ENCODE data around the gene ZBED1. TPM values are rescaled to one million over a fixed set of nuclear protein-coding genes. Genes with fewer than 3 reads are reported as not detected.

Gene ZBED1
- total and polyA plus RNA-seq, 2 donors (not counting 3 experiments of a cell fraction or from before 2014, with no cell fraction given): 24.6 to 46.5 TPM

DNA sequence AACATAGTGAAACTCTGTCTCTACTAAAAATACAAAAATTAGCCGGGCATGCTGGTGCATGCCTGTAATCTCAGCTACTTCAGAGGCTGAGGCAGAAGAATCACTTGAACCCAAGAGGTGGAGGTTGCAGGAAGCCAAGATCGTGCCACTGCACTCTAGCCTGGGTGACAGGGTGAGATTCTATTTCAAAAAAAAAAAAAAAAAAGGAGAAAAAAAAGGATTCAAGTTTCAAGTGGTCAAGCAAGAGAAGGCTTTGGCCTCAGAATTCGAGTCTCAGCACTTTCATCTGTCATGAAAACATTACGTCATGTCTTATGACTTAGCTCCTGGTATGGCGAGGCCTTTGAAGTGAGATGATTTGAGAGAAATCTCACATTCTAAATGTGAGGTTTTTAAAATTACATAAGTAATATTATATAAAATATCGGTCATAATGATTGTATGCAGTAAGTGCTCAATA lies 21.2 kb upstream of the ZBED1 start:
- POLR2A ChIA-PET: no interaction called here
- FAIRE-seq (no peak), DNase-seq (ENCODE audit: low read depth, low spot score) (no peak)
- intact Hi-C loops (cut with micrococcal nuclease): no loop called here
- H3K36me3 ChIP-seq (ENCODE audit: control insufficient read depth in 2 of 2, extremely low read depth in 1 of 2, insufficient read depth in 2 of 2, low read length in 2 of 2): no peaks in the 10 kb centered on the region
- no peaks in the 10 kb centered on the region for H3K27me3 ChIP-seq (ENCODE audit: control insufficient read depth in 2 of 2, insufficient read depth in 2 of 2, low read length in 2 of 2)
- H3K4me2 ChIP-seq (ENCODE audit: insufficient read depth, low read length): no peak overlapping the region
- H3K9me1 ChIP-seq (replicated peaks; ENCODE audit: control insufficient read depth, extremely low read depth, insufficient read depth, low read length): no peaks in the 10 kb centered on the region
- H3K4me3 ChIP-seq (replicated peaks in 1 of 3; ENCODE audit: insufficient read depth in 1 of 3, low read depth in 1 of 3, low read length in 3 of 3): no peak overlapping the region
- TF ChIP-seq GATA2 (IDR thresholded peaks at IDR 0.05; ENCODE audit: insufficient read depth, insufficient read length, low read depth, low read length) (no peak), FOS (IDR thresholded peaks at IDR 0.05; ENCODE audit: borderline replicate concordance, insufficient read depth, low read length) (no peak), POLR2A (IDR thresholded peaks at IDR 0.05; ENCODE audit: low read depth, low read length) (no peak)
- H3K9me3 ChIP-seq (replicated peaks; ENCODE audit: control insufficient read depth, insufficient read depth, low read length): no peaks in the 10 kb centered on the region
- H3K4me1 ChIP-seq (ENCODE audit: control insufficient read depth, extremely low read depth, insufficient read depth, low read length): no peaks in the 10 kb centered on the region
- no TSS peak for BruUV-seq (replicated peaks)
- CTCF ChIA-PET: no interaction called here
- H3K79me2 ChIP-seq (ENCODE audit: control insufficient read depth, insufficient read depth, low read length): no peaks in the 10 kb centered on the region
- no peak overlapping the region for H3K27ac ChIP-seq (ENCODE audit: insufficient read depth, low read depth, low read length)
- dilution Hi-C loops (cut with MboI; ENCODE audit: extremely low pct_ligation_motif_present, low sequenced_read_pairs): no loop called here
- no peak overlapping the region for H2AFZ ChIP-seq (ENCODE audit: low read depth, low read length)
- no peaks in the 10 kb centered on the region for H4K20me1 ChIP-seq (replicated peaks; ENCODE audit: control insufficient read depth, extremely low read depth, insufficient read depth, low read length)
- H3K9ac ChIP-seq (replicated peaks; ENCODE audit: extremely low read depth, insufficient read depth, low read length): no peak overlapping the region

DNA sequence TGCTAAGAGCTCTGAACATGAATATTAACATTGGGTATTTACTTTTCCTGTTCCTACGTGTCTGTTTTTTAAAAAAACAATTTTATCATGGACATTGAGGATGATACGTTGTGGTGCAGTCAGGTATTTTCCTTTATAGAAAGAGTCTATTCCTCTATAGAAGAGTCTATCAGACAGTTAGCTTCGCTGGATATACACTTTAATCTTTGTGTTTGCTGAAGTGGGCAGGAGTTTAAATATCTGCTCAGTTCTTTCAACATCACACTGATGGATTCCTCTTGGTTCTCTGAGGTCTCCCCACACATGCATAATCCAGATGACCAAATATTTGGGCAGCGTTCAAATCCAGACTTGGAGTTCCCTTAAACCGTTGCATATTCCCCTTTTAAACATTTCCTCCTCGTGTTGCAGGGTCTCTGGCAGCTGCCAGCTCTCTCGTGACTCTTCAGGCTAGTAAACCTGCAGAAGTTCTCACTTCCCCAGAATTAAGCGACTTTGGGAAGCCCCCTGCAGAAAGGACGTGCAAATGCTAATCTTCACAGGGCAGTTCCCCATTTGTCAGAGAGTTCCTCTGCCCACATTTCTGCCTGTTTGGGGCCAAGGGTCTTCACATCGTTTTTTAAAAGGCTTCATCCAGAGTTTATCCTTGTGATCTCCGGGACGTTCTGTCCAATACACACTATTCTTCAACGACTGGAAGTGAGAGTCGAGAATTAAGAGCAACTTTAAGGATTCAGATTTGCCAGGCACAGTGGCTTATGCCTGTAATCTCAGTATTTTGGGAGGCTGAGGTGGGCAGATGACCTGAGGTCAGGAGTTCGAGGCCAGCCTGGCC lies 20.5 kb upstream of the ZBED1 start:
- Histone ChIP-seq H3K9me1 (replicated peaks; ENCODE audit: control insufficient read depth, extremely low read depth, insufficient read depth, low read length) (no peaks in the 10 kb centered on the region), H3K9ac (replicated peaks; ENCODE audit: extremely low read depth, insufficient read depth, low read length) (no peak overlapping the region), H3K4me1 (ENCODE audit: control insufficient read depth, extremely low read depth, insufficient read depth, low read length) (no peaks in the 10 kb centered on the region), H2AFZ (ENCODE audit: low read depth, low read length) (no peak overlapping the region), H3K4me2 (ENCODE audit: insufficient read depth, low read length) (no peak overlapping the region), H3K79me2 (ENCODE audit: control insufficient read depth, insufficient read depth, low read length) (no peaks in the 10 kb centered on the region), H4K20me1 (replicated peaks; ENCODE audit: control insufficient read depth, extremely low read depth, insufficient read depth, low read length) (no peaks in the 10 kb centered on the region), H3K27me3 (ENCODE audit: control insufficient read depth in 2 of 2, insufficient read depth in 2 of 2, low read length in 2 of 2) (no peaks in the 10 kb centered on the region), H3K36me3 (ENCODE audit: control insufficient read depth in 2 of 2, extremely low read depth in 1 of 2, insufficient read depth in 2 of 2, low read length in 2 of 2) (no peaks in the 10 kb centered on the region), H3K4me3 (replicated peaks in 1 of 3; ENCODE audit: insufficient read depth in 1 of 3, low read depth in 1 of 3, low read length in 3 of 3) (no peak overlapping the region), H3K9me3 (replicated peaks; ENCODE audit: control insufficient read depth, insufficient read depth, low read length) (no peaks in the 10 kb centered on the region), H3K27ac (ENCODE audit: insufficient read depth, low read depth, low read length) (no peak overlapping the region)
- ChIA-PET CTCF (no interaction called here), POLR2A (no interaction called here)
- intact Hi-C loops (cut with micrococcal nuclease) (no loop called here), dilution Hi-C loops (cut with MboI; ENCODE audit: extremely low pct_ligation_motif_present, low sequenced_read_pairs) (no loop called here)
- no TSS peak for BruUV-seq (replicated peaks)
- FAIRE-seq: no peak
- no peak for DNase-seq (ENCODE audit: low read depth, low spot score)
- TF ChIP-seq, protein P1, sequence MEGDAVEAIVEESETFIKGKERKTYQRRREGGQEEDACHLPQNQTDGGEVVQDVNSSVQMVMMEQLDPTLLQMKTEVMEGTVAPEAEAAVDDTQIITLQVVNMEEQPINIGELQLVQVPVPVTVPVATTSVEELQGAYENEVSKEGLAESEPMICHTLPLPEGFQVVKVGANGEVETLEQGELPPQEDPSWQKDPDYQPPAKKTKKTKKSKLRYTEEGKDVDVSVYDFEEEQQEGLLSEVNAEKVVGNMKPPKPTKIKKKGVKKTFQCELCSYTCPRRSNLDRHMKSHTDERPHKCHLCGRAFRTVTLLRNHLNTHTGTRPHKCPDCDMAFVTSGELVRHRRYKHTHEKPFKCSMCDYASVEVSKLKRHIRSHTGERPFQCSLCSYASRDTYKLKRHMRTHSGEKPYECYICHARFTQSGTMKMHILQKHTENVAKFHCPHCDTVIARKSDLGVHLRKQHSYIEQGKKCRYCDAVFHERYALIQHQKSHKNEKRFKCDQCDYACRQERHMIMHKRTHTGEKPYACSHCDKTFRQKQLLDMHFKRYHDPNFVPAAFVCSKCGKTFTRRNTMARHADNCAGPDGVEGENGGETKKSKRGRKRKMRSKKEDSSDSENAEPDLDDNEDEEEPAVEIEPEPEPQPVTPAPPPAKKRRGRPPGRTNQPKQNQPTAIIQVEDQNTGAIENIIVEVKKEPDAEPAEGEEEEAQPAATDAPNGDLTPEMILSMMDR (IDR thresholded peaks at IDR 0.05; ENCODE audit: extremely low read depth in 1 of 2, insufficient read depth in 1 of 2, low read depth in 1 of 2, low read length in 2 of 2): no peak
- TF ChIP-seq POLR2A (IDR thresholded peaks at IDR 0.05; ENCODE audit: low read depth, low read length) (no peak), GATA2 (IDR thresholded peaks at IDR 0.05; ENCODE audit: insufficient read depth, insufficient read length, low read depth, low read length) (no peak), EZH2 (IDR thresholded peaks at IDR 0.05; ENCODE audit: borderline replicate concordance, low read depth, low read length, severe bottlenecking) (no peak), MYC (IDR thresholded peaks at IDR 0.05; ENCODE audit: low read depth, low read length) (no peak)

Data from endothelial cell of umbilical vein (primary cell).